ENCODE data around the gene MAP2K4.

The MAP2K4 gene

GRCh38 chr17:12053552-12053951 lies 32.9 kb downstream of the MAP2K4 start:
- no peaks in the 10 kb centered on the region for H3K27me3 ChIP-seq (ENCODE audit: control insufficient read depth, low read length)
- H3K79me2 ChIP-seq (ENCODE audit: control insufficient read depth, low read length) = peaks cover 55% of the 10 kb centered on the region
- TF ChIP-seq, protein P1, sequence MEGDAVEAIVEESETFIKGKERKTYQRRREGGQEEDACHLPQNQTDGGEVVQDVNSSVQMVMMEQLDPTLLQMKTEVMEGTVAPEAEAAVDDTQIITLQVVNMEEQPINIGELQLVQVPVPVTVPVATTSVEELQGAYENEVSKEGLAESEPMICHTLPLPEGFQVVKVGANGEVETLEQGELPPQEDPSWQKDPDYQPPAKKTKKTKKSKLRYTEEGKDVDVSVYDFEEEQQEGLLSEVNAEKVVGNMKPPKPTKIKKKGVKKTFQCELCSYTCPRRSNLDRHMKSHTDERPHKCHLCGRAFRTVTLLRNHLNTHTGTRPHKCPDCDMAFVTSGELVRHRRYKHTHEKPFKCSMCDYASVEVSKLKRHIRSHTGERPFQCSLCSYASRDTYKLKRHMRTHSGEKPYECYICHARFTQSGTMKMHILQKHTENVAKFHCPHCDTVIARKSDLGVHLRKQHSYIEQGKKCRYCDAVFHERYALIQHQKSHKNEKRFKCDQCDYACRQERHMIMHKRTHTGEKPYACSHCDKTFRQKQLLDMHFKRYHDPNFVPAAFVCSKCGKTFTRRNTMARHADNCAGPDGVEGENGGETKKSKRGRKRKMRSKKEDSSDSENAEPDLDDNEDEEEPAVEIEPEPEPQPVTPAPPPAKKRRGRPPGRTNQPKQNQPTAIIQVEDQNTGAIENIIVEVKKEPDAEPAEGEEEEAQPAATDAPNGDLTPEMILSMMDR (IDR thresholded peaks at IDR 0.05; ENCODE audit: low read depth, low read length, poor library complexity, severe bottlenecking) = no peak
- TF ChIP-seq EZH2phosphoT487 (IDR thresholded peaks at IDR 0.05; ENCODE audit: borderline replicate concordance, low read length) = no peak
- no peaks in the 10 kb centered on the region for H3F3A ChIP-seq (ENCODE audit: control insufficient read depth, insufficient read depth)
- H3K36me3 ChIP-seq (ENCODE audit: control insufficient read depth, low read length) = peaks cover 3% of the 10 kb centered on the region
- H4K20me1 ChIP-seq (ENCODE audit: control insufficient read depth, insufficient read depth, low read depth, low read length) = no peaks in the 10 kb centered on the region
- no peak overlapping the region for H3K4me3 ChIP-seq (ENCODE audit: low read length)
- no peaks in the 10 kb centered on the region for H3K4me1 ChIP-seq (ENCODE audit: control insufficient read depth, low read length)
- H3K9me2 ChIP-seq (replicated peaks; ENCODE audit: control insufficient read depth, low read length) = no peaks in the 10 kb centered on the region
- no peaks in the 10 kb centered on the region for H3K9me3 ChIP-seq (ENCODE audit: control insufficient read depth, insufficient read depth, low read length)
- H3K27ac ChIP-seq (ENCODE audit: low read depth, low read length) = no peak overlapping the region
- no peak overlapping the region for H3K4me2 ChIP-seq (ENCODE audit: low read length)

DNA sequence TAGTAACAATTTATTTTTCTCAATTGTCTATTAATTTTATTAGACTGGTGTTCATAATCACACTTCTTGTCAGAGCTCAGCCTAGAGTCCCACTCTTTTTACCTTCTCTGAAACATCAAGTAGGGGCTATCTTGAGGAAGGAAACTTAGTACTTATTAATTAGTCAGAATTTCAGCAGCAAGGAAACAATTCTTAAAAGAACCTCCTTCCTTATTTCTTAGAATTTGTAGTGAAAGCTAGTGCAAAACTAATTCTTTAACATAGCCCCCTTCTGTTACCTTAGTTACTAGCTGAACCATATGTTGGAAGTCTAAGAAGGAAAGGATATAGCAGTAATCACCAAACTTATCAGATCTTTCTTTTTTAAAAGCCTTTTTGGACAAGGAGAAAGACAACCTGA lies 35.2 kb downstream of the MAP2K4 start:
- Histone ChIP-seq H4K20me1 (ENCODE audit: control insufficient read depth, insufficient read depth, low read depth, low read length) (no peaks in the 10 kb centered on the region), H3K9me3 (ENCODE audit: control insufficient read depth, insufficient read depth, low read length) (no peaks in the 10 kb centered on the region), H3K4me3 (ENCODE audit: low read length) (no peak overlapping the region), H3F3A (ENCODE audit: control insufficient read depth, insufficient read depth) (no peaks in the 10 kb centered on the region), H3K27ac (ENCODE audit: low read depth, low read length) (no peak overlapping the region), H3K4me1 (ENCODE audit: control insufficient read depth, low read length) (no peaks in the 10 kb centered on the region), H3K27me3 (ENCODE audit: control insufficient read depth, low read length) (no peaks in the 10 kb centered on the region), H3K79me2 (ENCODE audit: control insufficient read depth, low read length) (peaks cover 43% of the 10 kb centered on the region), H3K9me2 (replicated peaks; ENCODE audit: control insufficient read depth, low read length) (no peaks in the 10 kb centered on the region), H3K36me3 (ENCODE audit: control insufficient read depth, low read length) (peaks cover 3% of the 10 kb centered on the region), H3K4me2 (ENCODE audit: low read length) (no peak overlapping the region)
- TF ChIP-seq, protein P1 (IDR thresholded peaks at IDR 0.05; ENCODE audit: low read depth, low read length, poor library complexity, severe bottlenecking) = no peak
- TF ChIP-seq EZH2phosphoT487 (IDR thresholded peaks at IDR 0.05; ENCODE audit: borderline replicate concordance, low read length) = no peak

DNA sequence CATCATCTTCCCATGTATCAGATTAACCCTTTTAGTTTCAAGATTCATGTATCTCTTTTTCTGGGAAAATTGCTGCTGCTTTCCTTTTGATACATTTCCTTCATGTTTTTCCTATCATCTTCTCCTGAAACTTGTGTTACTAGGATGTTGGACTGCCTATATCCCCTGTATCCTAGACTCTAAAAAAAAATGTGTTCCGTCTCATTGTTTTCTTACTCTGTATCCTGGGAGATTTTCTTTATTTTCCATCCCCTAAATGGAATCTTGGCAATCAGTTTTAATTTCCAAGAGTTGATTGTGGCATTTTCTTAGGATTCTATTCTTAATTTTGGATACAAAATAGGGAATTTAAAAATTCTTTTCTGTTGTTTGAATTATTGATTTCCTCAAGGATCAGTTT lies 36.8 kb downstream of the MAP2K4 start:
- H3F3A ChIP-seq (ENCODE audit: control insufficient read depth, insufficient read depth) = no peaks in the 10 kb centered on the region
- H3K4me1 ChIP-seq (ENCODE audit: control insufficient read depth, low read length) = peaks cover 4% of the 10 kb centered on the region; the same call in 1 of the 2 replicates
- no peaks in the 10 kb centered on the region for H3K9me2 ChIP-seq (replicated peaks; ENCODE audit: control insufficient read depth, low read length)
- H3K36me3 ChIP-seq (ENCODE audit: control insufficient read depth, low read length) = peaks cover 3% of the 10 kb centered on the region
- no peak overlapping the region for H3K27ac ChIP-seq (ENCODE audit: low read depth, low read length)
- no peak overlapping the region for H3K4me2 ChIP-seq (ENCODE audit: low read length)
- TF ChIP-seq, protein P1 (IDR thresholded peaks at IDR 0.05; ENCODE audit: low read depth, low read length, poor library complexity, severe bottlenecking) = no peak
- TF ChIP-seq EZH2phosphoT487 (IDR thresholded peaks at IDR 0.05; ENCODE audit: borderline replicate concordance, low read length) = no peak
- H4K20me1 ChIP-seq (ENCODE audit: control insufficient read depth, insufficient read depth, low read depth, low read length) = no peaks in the 10 kb centered on the region
- no peak overlapping the region for H3K4me3 ChIP-seq (ENCODE audit: low read length)
- H3K27me3 ChIP-seq (ENCODE audit: control insufficient read depth, low read length) = no peaks in the 10 kb centered on the region
- H3K9me3 ChIP-seq (ENCODE audit: control insufficient read depth, insufficient read depth, low read length) = no peaks in the 10 kb centered on the region
- peaks cover 37% of the 10 kb centered on the region for H3K79me2 ChIP-seq (ENCODE audit: control insufficient read depth, low read length)
